Erythroblast (primary cell): ENCODE results near the gene DAB2IP.
"Not testable (repeated sequence)": the region's sequence is repeated elsewhere in the genome, so short reads cannot be mapped to it uniquely, and the experiment has no call there.

ENCODE experiments used
- GATA1 ChIP-seq: IDR thresholded peaks from 2 replicates; pipeline ENCODE4 v1.6.1; 2011; ENCODE audit warnings: low read depth, mild to moderate bottlenecking, control low read depth, low read length, moderate library complexity
- POLR2A ChIP-seq: IDR thresholded peaks from 2 replicates; pipeline ENCODE4 v1.6.1; 2011; ENCODE audit warnings: mild to moderate bottlenecking, low read length

- not testable (repeated sequence) for TF ChIP-seq POLR2A, GATA1
Measured at GRCh38 chr9:121792476-121792875, 141.0 kb downstream of the DAB2IP start.
